ENCODE data around the gene DTNB. TPM values are rescaled to one million over a fixed set of nuclear protein-coding genes. Genes with fewer than 3 reads are reported as not detected.

DTNB gene
- total and polyA plus RNA-seq, 2 of the 4 experiments (the other 2 are of a cell fraction) = 3.8 to 5.3 TPM

DNA sequence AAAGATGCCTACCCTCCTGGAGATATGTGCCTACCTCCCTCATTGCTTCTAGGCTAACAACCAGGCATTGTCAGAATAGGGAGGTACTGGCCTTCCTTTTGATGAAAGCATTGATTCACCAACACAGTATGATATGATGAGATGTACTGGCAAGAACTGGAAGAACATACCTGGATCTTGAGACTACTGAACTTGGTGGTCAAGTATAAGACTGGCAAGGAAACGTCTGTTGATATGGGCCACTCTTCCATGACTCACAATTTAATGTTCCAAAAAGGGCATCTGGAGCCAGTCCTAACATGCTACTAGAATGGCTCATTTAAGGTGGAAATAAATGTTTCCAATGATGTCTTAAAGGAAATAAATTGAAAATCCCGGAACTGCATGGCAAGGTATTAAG is 18.1 kb downstream of the DTNB start (continued):
- TF ChIP-seq, protein P1, sequence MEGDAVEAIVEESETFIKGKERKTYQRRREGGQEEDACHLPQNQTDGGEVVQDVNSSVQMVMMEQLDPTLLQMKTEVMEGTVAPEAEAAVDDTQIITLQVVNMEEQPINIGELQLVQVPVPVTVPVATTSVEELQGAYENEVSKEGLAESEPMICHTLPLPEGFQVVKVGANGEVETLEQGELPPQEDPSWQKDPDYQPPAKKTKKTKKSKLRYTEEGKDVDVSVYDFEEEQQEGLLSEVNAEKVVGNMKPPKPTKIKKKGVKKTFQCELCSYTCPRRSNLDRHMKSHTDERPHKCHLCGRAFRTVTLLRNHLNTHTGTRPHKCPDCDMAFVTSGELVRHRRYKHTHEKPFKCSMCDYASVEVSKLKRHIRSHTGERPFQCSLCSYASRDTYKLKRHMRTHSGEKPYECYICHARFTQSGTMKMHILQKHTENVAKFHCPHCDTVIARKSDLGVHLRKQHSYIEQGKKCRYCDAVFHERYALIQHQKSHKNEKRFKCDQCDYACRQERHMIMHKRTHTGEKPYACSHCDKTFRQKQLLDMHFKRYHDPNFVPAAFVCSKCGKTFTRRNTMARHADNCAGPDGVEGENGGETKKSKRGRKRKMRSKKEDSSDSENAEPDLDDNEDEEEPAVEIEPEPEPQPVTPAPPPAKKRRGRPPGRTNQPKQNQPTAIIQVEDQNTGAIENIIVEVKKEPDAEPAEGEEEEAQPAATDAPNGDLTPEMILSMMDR (conservative IDR thresholded peaks at IDR 0.05; ENCODE audit: low read depth, low read length) = no peak
- no peak for TF ChIP-seq FOS (IDR thresholded peaks at IDR 0.05; ENCODE audit: low read depth, low read length)
- TF ChIP-seq NFE2L2 (IDR thresholded peaks at IDR 0.05; ENCODE audit: low read depth, low read length) = no peak
- TF ChIP-seq POLR2A (IDR thresholded peaks at IDR 0.05; ENCODE audit: low read depth, low read length) = no peak
- no peak for TF ChIP-seq MAZ (IDR thresholded peaks at IDR 0.05; ENCODE audit: borderline replicate concordance, low read depth, low read length)

DNA sequence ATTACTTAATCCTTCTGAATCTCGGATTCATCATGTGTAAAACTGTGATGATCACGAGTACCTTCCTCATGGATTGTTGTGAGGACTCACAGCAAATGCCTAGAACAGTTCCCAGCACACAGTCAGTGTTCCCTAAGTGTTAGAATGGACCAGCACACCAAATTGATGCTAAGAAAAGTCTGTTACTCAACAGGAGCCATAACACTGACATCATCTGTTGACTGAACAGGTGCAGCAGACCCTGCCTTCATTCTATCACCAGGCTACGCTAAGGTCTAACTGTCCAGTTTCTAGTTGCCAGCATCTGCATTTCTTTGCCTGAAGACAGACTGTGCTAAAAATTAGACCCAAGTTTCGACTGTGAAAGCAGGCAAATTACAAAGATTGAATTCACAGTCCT is 18.6 kb downstream of the DTNB start:
- Histone ChIP-seq H3K4me2 (ENCODE audit: low read depth, low read length) (no peak overlapping the region), H3K18ac (ENCODE audit: low read depth, low read length) (no peak overlapping the region), H3K14ac (replicated peaks; ENCODE audit: low read depth, low read length) (no peak overlapping the region), H2AFZ (replicated peaks; ENCODE audit: low read length, poor library complexity) (no peak overlapping the region), H2BK20ac (ENCODE audit: low read depth, low read length) (no peak overlapping the region), H2BK5ac (ENCODE audit: low read depth, low read length, poor library complexity, severe bottlenecking) (no peak overlapping the region), H4K8ac (ENCODE audit: low read depth in 2 of 2, low read length in 2 of 2) (no peak overlapping the region), H4K5ac (ENCODE audit: low read depth, low read length) (no peak overlapping the region), H2BK120ac (ENCODE audit: low read depth, low read length) (no peak overlapping the region), H3K27ac (ENCODE audit: insufficient read depth, low read length) (no peak overlapping the region), H2AK5ac (ENCODE audit: low read depth, low read length) (no peak overlapping the region), H2BK15ac (ENCODE audit: low read depth, low read length) (no peak overlapping the region), H3K79me1 (ENCODE audit: low read depth in 1 of 2, low read length in 2 of 2) (no peaks in the 10 kb centered on the region; a peak in 1 of 4 replicates), H4K91ac (ENCODE audit: insufficient read depth, low read depth, low read length) (no peak overlapping the region), H3K9ac (ENCODE audit: low read depth, low read length) (no peak overlapping the region), H3K9me1 (ENCODE audit: insufficient read depth, low read length) (0 out of 2 replicates have a peak, but pooled peaks cover 2% of the 10 kb centered on the region), H4K20me1 (ENCODE audit: insufficient read depth, low read length) (no peaks in the 10 kb centered on the region), H3K23ac (ENCODE audit: low read depth, low read length) (no peak overlapping the region), H3K4me1 (ENCODE audit: control insufficient read depth, insufficient read depth, low read length) (no peaks in the 10 kb centered on the region; the same call in 1 of the 2 replicates), H3K4ac (ENCODE audit: low read depth, low read length) (no peak overlapping the region), H3K4me3 (ENCODE audit: insufficient read depth, low read depth, low read length) (no peak overlapping the region), H3K56ac (ENCODE audit: extremely low read depth, insufficient read depth, low read length) (no peak overlapping the region), H3K9me3 (ENCODE audit: control insufficient read depth, insufficient read depth, low read length) (no peaks in the 10 kb centered on the region), H3K27me3 (ENCODE audit: control insufficient read depth, insufficient read depth, low read length) (no peaks in the 10 kb centered on the region), H3K36me3 (ENCODE audit: control insufficient read depth, insufficient read depth, low read length) (no peaks in the 10 kb centered on the region), H2AK9ac (replicated peaks; ENCODE audit: low read depth, low read length, poor library complexity) (no peak overlapping the region)
- dilution Hi-C loops (cut with HindIII; ENCODE audit: low sequenced_read_pairs, unreplicated experiment) = no loop called here
- ChIA-PET POLR2A (ENCODE audit: unreplicated experiment) (no interaction called here), CTCF (interaction anchor here (1.6 kb wide), 1 partner anchor 48 kb away, joined by 5 read pairs; no protein-coding TSS in a partner anchor)
- intact Hi-C loops (cut with micrococcal nuclease) = no loop called here
- no peak for DNase-seq
- WGBS, 2 experiments (ENCODE audit: extremely low coverage in 2 of 2, insufficient read length in 1 of 2) = 71% methylated on average over 1 of the region's 4 CpGs; no CpG with 5 or more reads in 1 of the 2 experiments
- BruUV-seq (replicated peaks) = no TSS peak
- in situ Hi-C loops (cut with MboI; ENCODE audit: low sequenced_read_pairs) = loop anchor here (5.0 kb wide), 1 partner anchor 42 kb away; no protein-coding TSS in a partner anchor
- ATAC-seq (ENCODE audit: low read depth) = no peak
- TF ChIP-seq, protein P2, sequence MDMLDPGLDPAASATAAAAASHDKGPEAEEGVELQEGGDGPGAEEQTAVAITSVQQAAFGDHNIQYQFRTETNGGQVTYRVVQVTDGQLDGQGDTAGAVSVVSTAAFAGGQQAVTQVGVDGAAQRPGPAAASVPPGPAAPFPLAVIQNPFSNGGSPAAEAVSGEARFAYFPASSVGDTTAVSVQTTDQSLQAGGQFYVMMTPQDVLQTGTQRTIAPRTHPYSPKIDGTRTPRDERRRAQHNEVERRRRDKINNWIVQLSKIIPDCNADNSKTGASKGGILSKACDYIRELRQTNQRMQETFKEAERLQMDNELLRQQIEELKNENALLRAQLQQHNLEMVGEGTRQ (IDR thresholded peaks at IDR 0.05; ENCODE audit: low read depth, low read length) = no peak
- TF ChIP-seq MAZ (IDR thresholded peaks at IDR 0.05; ENCODE audit: borderline replicate concordance, low read depth, low read length) (no peak), RFX5 (IDR thresholded peaks at IDR 0.05; ENCODE audit: low read depth, low read length) (no peak), POLR2A (IDR thresholded peaks at IDR 0.05; ENCODE audit: low read depth, low read length) (no peak), MXI1 (IDR thresholded peaks at IDR 0.05; ENCODE audit: borderline replicate concordance, low read depth, low read length) (no peak), BHLHE40 (IDR thresholded peaks at IDR 0.05; ENCODE audit: low read depth, low read length) (no peak), CHD1 (IDR thresholded peaks at IDR 0.05; ENCODE audit: low read depth, low read length) (no peak), CEBPB (IDR thresholded peaks at IDR 0.05; ENCODE audit: low read depth, low read length) (no peak), RCOR1 (IDR thresholded peaks at IDR 0.05; ENCODE audit: insufficient replicate concordance, low read length) (no peak), SMC3 (IDR thresholded peaks at IDR 0.05; ENCODE audit: low read depth, low read length) (no peak)
- TF ChIP-seq, protein P3, sequence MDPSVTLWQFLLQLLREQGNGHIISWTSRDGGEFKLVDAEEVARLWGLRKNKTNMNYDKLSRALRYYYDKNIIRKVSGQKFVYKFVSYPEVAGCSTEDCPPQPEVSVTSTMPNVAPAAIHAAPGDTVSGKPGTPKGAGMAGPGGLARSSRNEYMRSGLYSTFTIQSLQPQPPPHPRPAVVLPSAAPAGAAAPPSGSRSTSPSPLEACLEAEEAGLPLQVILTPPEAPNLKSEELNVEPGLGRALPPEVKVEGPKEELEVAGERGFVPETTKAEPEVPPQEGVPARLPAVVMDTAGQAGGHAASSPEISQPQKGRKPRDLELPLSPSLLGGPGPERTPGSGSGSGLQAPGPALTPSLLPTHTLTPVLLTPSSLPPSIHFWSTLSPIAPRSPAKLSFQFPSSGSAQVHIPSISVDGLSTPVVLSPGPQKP (IDR thresholded peaks at IDR 0.05; ENCODE audit: borderline replicate concordance, low read depth, low read length) = no peak
